GM12878 (cell line): ENCODE results near the gene CPNE9. TPM values are rescaled to one million over a fixed set of nuclear protein-coding genes. Genes with fewer than 3 reads are reported as not detected.

Experiments used
- CBX3 ChIP-seq: fragments of 200-600 bp; sonication (generic); IDR thresholded peaks from 2 replicates; pipeline ENCODE4 v1.6.1; 2016; ENCODE audit warnings: low read depth, borderline replicate concordance
- CHD4 ChIP-seq: fragments of 200-600 bp; sonication (generic); IDR thresholded peaks from 2 replicates; pipeline ENCODE4 v1.6.1; 2016; ENCODE audit warnings: mild to moderate bottlenecking
- CUX1 ChIP-seq: IDR thresholded peaks from 2 replicates; pipeline ENCODE4 v1.6.1; 2012; ENCODE audit warnings: improper control_type of control experiment, low read depth, low read length; ENCODE audit not compliant: insufficient replicate concordance
- E4F1 ChIP-seq: fragments of 450-650 bp; IDR thresholded peaks from 2 replicates; pipeline ENCODE4 v1.6.1; 2018; ENCODE audit warnings: borderline replicate concordance, mild to moderate bottlenecking; ENCODE audit not compliant: partially characterized antibody
- FOXM1 ChIP-seq: IDR thresholded peaks from 2 replicates; pipeline ENCODE4 v1.6.1; 2012; ENCODE audit warnings: low read depth, mild to moderate bottlenecking, inconsistent platforms, low read length, moderate library complexity
- GATAD2B ChIP-seq: fragments of 450-650 bp; conservative IDR thresholded peaks from 2 replicates; pipeline ENCODE4 v1.6.1; 2017; ENCODE audit warnings: low read depth, mild to moderate bottlenecking, moderate library complexity
- MEF2A ChIP-seq: IDR thresholded peaks from 2 replicates; pipeline ENCODE4 v1.6.1; 2011; ENCODE audit warnings: low read depth, mild to moderate bottlenecking, low read length, moderate library complexity; ENCODE audit not compliant: insufficient read depth
- PML ChIP-seq: IDR thresholded peaks from 2 replicates; pipeline ENCODE4 v1.6.1; 2012; ENCODE audit warnings: low read length, inconsistent platforms
- RUNX3 ChIP-seq: IDR thresholded peaks from 2 replicates; pipeline ENCODE4 v1.6.1; 2012; ENCODE audit warnings: low read length, inconsistent platforms
- SREBF2 ChIP-seq: IDR thresholded peaks from 2 replicates; pipeline ENCODE4 v1.6.1; 2012; ENCODE audit warnings: mild to moderate bottlenecking, low read length
- WRNIP1 ChIP-seq: IDR thresholded peaks from 2 replicates; pipeline ENCODE4 v1.6.1; 2011; ENCODE audit warnings: low read depth, low read length, improper control_type of control experiment, borderline replicate concordance
- ZBTB4 ChIP-seq: fragments of 450-650 bp; formaldehyde crosslinking; IDR thresholded peaks from 2 replicates; pipeline ENCODE4 v1.4.0; 2022; ENCODE audit warnings: mild to moderate bottlenecking, moderate library complexity
- polyA plus RNA-seq, 11 experiments: library from polyadenylated mRNA; depleted of rRNA in 4 of 11; unstranded in 6 of 11; stranded (reverse) in 5 of 11; fragments of >200 nt; fragmentation: Nextera tagmentation in 4 of 11; fragmentation: Illumina TruSeq in 1 of 11; extraction: Ambion mirVana in 4 of 11; extraction: Trizol in 1 of 11; gene quantifications; 1 replicate in 1 of 11; 2 replicates in 10 of 11; pipeline versions ENCODE4 v1.2.1 to v1.2.3, GENCODE V29; 2011 to 2016; ENCODE audit warnings: inconsistent platforms in 2 of 11, missing spikeins in 2 of 11, low read depth in 1 of 11
- total RNA-seq, 4 experiments: library from RNA; depleted of rRNA in 3 of 4; stranded (reverse); fragments of >200 nt in 3 of 4; fragmentation: Illumina TruSeq in 1 of 4; extraction: Trizol in 1 of 4; gene quantifications; 2 replicates each; pipeline versions ENCODE4 v1.2.1 to v1.2.3, GENCODE V29; 2013 to 2021
- TF ChIP-seq, protein P1 (sequence below): fragments of 450-650 bp; IDR thresholded peaks from 2 replicates; pipeline ENCODE4 v1.6.1; 2017; ENCODE audit warnings: mild to moderate bottlenecking, moderate library complexity

The CPNE9 gene
- total and polyA plus RNA-seq, 10 of the 15 experiments (the other 5 are each of a cell fraction or from before 2014, with no cell fraction given), result 0.02 to 0.12 (median 0.05) TPM; not detected in 7

- TF ChIP-seq GATAD2B (peak; percentile 91), CBX3 (no peak), MEF2A (no peak), CHD4 (no peak), E4F1 (peak; percentile 61), FOXM1 (no peak; the same call in 1 of the 2 replicates), RUNX3 (peak; percentile 83), PML (no peak; the same call in 1 of the 2 replicates), CUX1 (no peak), WRNIP1 (no peak), ZBTB4 (CRISPR knock-in tag) (no peak), SREBF2 (no peak)
- TF ChIP-seq, protein P1, sequence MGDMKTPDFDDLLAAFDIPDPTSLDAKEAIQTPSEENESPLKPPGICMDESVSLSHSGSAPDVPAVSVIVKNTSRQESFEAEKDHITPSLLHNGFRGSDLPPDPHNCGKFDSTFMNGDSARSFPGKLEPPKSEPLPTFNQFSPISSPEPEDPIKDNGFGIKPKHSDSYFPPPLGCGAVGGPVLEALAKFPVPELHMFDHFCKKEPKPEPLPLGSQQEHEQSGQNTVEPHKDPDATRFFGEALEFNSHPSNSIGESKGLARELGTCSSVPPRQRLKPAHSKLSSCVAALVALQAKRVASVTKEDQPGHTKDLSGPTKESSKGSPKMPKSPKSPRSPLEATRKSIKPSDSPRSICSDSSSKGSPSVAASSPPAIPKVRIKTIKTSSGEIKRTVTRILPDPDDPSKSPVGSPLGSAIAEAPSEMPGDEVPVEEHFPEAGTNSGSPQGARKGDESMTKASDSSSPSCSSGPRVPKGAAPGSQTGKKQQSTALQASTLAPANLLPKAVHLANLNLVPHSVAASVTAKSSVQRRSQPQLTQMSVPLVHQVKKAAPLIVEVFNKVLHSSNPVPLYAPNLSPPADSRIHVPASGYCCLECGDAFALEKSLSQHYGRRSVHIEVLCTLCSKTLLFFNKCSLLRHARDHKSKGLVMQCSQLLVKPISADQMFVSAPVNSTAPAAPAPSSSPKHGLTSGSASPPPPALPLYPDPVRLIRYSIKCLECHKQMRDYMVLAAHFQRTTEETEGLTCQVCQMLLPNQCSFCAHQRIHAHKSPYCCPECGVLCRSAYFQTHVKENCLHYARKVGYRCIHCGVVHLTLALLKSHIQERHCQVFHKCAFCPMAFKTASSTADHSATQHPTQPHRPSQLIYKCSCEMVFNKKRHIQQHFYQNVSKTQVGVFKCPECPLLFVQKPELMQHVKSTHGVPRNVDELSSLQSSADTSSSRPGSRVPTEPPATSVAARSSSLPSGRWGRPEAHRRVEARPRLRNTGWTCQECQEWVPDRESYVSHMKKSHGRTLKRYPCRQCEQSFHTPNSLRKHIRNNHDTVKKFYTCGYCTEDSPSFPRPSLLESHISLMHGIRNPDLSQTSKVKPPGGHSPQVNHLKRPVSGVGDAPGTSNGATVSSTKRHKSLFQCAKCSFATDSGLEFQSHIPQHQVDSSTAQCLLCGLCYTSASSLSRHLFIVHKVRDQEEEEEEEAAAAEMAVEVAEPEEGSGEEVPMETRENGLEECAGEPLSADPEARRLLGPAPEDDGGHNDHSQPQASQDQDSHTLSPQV, result no peak
Observed at GRCh38 chr3:9731206-9732079, 27.8 kb downstream of the CPNE9 start, which contains the start of gene BRPF1 (continued).
